Activated CD4-positive, alpha-beta T cell treated with anti-CD3 and anti-CD28 coated beads, Interleukin-2, amount 50 U/mL, for 1 hour (primary cell): ENCODE data around the gene KCNMA1.

Experiments
- DNase-seq: peaks from one replicate; pipeline ENCODE4 v3.0.0-alpha.2; 2020

The KCNMA1 gene

GRCh38 chr10:77191324-77192049, 446.1 kb downstream of the KCNMA1 start:
- no peak for DNase-seq

DNA sequence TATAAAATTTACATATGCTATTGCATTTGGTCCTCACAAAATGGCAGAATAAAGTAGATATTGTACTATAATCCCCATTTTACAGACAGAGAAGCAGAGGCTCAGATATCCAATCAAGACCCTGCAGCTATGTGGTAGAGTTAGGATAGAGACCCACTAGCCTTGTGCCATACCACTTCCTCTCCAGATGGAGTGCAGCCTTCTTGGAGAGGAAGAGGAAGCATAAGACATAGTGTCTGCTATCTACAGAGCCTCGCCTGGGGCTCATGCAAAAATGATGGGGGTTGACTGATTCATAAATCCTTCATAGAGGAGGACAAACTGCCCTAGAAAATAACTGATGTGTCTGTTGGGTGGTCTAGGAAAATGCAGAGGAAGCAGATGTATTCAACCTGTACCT, 447.3 kb downstream of the KCNMA1 start:
- no peak for DNase-seq

- no peak for DNase-seq
Measured at GRCh38 chr10:77189520-77189919, 448.1 kb downstream of the KCNMA1 start.

DNA sequence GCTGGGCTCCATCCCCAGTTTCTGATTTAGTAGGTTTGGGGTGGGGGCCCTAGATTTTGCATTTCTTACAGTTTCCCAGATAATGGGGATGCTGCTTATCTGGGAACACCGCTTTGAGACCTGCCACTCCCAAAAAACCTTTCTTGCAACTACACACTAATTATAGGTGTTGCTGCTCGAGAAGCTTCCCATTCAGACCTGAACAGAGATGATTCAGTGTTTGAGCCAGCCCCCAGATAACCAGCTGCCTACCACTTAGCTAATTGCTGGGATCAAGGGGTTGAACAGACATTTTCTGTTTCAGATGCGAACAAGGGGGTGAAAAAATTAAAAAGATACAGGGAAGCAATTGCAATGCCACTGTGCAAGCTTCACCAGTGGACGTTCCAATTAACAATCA, 448.5 kb downstream of the KCNMA1 start:
- DNase-seq = no peak

DNA sequence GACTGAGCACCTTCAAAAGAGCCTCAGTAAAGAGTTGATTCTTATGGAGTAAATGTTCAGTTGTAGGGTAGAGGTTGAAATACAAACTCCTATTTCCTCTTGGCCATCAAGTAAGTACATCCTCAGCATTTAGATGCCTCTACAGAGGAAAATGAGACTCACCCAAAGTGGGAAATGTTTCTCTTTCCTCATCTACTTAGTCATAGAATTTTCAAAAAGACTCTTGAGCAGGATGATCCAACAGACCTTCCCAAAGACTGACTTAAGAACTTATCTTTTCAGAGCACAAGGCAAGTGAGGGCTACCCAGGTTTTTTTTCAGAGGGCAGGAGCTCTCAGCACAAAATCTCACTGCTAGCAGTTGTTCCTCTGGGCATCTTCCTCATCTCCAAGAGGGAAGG, 449.1 kb downstream of the KCNMA1 start:
- no peak for DNase-seq

GRCh38 chr10:77188000-77188395, 449.6 kb downstream of the KCNMA1 start:
- no peak for DNase-seq

GRCh38 chr10:77187376-77187999, 450.1 kb downstream of the KCNMA1 start:
- DNase-seq = no peak

- no peak for DNase-seq
Measured at GRCh38 chr10:77186936-77187335, 450.7 kb downstream of the KCNMA1 start.

- no peak for DNase-seq
Measured at GRCh38 chr10:77185696-77186095, 451.9 kb downstream of the KCNMA1 start.

DNA sequence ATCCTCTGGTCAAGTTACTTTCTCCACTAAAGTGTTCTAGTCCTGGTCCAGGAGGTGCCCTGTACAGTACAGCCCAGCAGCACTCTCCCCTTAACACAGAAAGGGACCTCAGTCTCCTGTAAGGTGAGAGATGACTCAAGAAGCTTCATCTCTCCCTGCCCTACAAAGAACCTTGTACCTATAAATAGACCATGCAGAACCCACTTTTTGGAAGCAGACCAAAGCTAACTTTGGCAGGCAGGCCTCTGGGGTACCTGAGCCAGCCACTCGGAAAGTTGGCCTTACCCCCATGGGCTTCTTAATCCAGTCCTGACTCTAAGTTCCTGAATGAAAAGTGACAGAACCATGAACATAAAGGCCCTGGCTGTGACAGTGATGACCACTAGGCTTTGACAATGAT, 454.8 kb downstream of the KCNMA1 start:
- DNase-seq = no peak

DNA sequence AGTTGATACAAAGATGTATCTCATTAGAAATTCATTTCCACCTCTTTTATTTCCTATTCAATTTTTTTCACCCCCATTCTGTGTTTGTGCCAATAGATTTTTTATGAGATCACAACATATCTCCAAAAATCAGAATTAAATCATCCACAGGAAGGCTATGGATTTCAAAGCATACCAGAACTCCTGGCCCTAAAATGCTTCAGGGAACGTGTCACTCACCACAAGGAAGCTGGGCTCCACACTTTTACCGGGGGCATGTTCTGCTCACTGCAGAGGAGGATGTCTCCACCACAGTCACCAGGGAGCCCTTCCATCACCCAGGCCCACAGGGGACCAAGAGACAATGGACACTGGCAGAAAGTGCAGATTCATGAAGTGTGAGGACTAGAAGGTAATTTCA, 456.8 kb downstream of the KCNMA1 start:
- DNase-seq = no peak

- no peak for DNase-seq
Measured at GRCh38 chr10:77180104-77180503, 457.5 kb downstream of the KCNMA1 start.

- no peak for DNase-seq
Measured at GRCh38 chr10:77179015-77179695, 458.5 kb downstream of the KCNMA1 start.

GRCh38 chr10:77177589-77177988, 460.0 kb downstream of the KCNMA1 start:
- DNase-seq = no peak

DNA sequence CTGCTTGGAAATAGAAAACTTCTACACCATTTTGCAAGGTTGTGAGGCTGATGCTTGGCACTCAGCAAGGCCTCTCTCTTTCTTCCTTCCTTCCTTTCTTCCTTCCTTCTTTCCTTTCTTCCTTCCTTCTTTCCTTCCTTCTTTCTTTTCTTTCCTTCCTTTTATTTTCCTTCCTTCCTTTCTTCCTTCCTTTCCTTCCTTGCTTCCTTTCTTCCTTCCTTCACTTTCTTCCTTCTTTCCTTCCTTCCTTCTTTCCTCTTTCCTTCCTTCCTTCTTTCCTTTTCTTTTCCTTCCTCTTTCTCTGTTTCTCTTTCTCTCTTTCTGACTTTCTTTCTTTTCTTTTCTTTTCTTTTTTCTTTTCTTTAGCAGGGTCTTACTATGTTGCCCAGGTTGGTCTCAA, 460.4 kb downstream of the KCNMA1 start:
- DNase-seq = no peak

DNA sequence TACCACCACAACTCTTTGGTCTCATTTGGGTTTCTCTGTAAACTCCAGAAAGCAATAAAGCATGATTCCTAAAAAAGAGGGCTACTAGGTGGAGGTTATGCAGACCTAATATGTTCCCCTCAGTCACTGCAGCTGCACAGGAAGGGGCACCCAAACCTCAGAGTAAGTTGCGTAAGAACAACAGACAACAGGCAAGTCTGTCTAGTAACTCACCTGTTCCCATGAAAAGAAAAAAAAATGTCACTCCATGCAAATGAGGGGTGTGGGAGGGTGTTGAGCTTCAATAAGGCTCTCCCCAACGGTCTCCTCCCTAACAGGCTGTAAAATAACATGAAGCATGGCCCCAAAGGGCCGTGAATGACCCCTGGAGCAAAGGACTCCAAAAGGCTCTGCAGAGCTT, 461.4 kb downstream of the KCNMA1 start:
- DNase-seq = no peak

GRCh38 chr10:77175631-77176222, 461.9 kb downstream of the KCNMA1 start:
- DNase-seq = no peak

- DNase-seq = peak; percentile 54
Measured at GRCh38 chr10:77173615-77174461, 463.8 kb downstream of the KCNMA1 start.

- no peak for DNase-seq
Measured at GRCh38 chr10:77172086-77172485, 465.5 kb downstream of the KCNMA1 start.

- DNase-seq = no peak
Measured at GRCh38 chr10:77168861-77169260, 468.7 kb downstream of the KCNMA1 start.

GRCh38 chr10:77168161-77168560, 469.4 kb downstream of the KCNMA1 start:
- no peak for DNase-seq

DNA sequence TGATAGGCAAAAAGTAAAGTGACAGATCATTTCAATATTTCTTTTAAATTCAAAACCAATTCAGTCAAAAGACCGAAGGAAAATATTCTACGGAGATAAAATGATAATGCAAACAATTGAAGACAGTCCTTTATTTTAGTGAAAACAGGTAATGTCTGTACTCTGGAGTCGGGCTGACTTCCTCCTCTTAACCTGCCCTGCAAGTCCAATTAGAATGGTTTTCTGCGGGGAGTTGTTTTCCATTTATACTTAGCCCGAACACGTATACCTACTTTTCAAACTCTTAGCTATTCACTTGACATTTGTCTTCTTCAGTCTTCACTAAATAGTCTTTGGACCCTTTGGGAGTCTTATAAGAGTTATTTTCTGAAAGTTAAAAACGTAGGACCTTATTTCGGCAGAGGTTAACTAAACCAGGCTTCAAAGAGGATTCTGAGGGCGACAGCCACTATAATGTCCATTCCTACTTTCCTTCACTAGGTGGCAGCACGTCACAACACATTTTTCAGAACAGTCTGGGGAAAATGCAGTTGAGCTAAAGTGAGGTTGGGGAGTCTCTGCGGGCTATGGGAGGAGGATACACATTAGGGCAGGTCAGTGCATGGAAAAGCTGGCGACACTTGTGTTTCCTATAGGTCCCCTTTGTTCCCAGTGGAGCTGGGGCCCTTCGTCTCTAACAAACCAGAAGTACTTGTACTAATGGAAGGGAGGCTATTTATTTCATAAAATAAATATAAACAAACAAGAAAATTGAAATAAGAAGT, 472.0 kb downstream of the KCNMA1 start:
- DNase-seq = no peak
